GM21526 (cell line): ENCODE measurements around the gene DZIP3.
"Not testable (repeated sequence)": the region's sequence is repeated elsewhere in the genome, so short reads cannot be mapped to it uniquely, and the experiment has no call there.

ENCODE experiments used
- ATAC-seq: cut with Tn5 transposase; IDR thresholded peaks from one replicate; pipeline ENCODE4 v1.9.1; 2021; ENCODE audit warnings: moderate library complexity; ENCODE audit not compliant: unreplicated experiment, low FRiP score

The DZIP3 gene

DNA sequence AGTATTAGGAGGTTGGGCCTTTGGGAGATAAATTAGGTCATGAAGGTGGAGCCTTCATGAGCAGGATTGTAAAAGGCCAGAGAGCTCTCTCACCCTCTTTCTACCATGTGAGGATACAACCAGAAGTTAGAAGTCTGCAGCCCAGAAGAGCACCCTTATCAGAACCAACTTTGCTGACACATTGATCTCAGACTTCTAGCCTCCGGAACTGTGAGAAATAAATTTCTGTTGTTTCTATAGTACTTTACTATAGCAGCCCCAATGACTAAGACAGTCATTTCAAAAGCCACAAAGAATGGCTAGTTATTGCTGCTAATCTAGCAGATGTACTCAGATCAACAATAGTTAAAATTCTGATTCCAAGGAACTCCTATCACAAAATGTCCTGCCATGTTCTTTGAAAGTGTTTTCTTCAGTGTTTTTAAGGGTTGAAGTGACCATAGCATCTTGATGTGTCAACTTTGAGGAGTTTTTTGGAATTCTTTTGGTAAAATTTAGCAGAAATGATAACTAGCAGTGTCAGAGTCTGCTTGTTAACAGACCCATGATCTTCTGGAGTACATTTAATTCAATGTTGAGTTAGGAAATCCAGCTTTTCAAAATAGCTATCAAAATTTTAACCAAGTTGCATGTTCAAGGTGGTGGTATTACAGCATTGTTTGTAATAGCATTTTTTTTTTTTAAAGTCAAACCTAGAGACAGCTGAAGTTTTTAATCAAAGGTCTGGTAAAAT lies 10.3 kb downstream of the DZIP3 start:
- no peak for ATAC-seq

DNA sequence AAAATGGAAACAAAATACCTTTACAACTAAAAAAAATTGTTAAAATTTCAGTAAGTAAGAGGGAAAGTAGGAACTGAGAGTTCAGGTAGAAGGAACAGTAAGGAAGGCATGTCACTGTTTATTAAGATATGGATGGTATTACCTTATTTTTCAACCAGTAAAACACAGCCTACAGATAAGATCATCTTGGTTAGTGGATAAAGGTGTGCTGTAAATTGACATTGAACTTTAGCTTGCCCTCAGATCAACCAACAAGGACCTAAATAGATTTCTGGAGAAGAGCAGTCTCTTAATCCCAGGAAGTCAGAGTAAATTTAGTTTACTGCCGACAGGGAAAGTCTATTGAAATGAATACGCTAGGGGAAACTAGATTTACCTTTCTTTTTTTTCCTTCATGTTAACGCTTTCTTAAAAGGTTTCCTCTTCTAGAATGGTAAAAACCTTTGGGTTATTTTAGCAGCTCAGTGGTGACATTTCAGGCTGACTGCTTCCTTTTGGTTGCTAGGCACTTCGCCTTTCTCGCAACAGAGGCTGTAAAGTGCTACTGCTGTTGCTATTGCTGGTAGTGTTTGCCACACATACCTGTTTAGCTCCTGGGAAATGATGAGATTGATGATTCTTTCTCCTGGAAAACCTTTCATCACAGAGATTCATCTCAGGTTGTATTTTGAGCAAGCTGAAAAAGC lies 12.9 kb downstream of the DZIP3 start:
- no peak for ATAC-seq

DNA sequence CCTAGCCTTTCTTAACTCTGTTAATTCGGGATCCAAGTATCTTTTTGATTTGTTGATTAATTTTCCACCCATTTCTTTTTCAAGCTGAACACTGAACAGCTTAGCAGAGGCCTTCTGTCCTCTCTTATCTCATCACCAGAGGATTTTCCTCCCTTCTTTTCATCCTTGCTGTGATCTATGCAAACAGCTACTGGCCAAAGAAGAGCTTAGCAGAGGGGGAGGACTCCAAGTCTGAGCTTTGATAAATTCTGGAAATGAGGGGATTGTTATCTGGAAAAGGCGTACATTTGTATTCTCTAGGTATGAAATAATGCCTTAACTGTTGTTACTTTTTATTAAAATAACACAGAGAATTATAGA lies 13.4 kb downstream of the DZIP3 start:
- ATAC-seq, result no peak

DNA sequence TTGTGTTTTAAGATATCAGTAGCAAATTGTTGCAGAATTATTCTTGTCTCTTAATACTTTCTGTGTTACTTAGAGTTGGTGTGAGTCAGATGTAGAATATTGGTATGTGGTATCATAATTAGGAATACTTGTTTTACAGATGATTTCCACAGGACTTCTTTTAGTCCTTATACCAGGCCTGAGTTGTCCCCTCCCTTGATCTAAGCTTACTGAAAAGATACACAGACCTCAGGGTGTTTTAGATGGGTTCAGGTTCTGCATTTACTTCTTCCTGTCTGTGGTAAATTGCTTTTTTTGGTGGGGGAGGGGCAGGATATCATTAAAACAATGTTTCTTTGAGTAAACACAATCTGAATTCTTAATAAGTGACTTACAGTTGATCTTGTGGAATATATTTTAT lies 14.2 kb downstream of the DZIP3 start:
- ATAC-seq, result no peak

DNA sequence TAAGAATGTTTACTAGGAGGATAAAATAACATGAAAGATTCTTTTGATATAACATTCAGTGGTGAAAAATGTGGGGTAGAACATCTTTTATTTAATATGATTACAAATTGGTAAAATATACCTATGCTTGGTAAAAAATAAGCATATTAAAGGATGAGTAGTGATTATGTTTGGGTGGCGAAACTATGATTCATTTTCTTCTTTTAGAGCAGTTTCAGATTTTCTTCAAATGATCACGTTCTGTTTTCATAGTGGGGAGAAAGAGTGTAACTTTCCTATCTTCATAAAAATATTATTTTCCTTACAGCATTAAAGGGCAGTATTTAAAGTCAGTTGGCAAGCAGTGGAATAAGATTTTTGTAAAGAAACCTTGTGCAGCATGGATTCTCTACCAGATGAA lies 15.5 kb downstream of the DZIP3 start:
- no peak for ATAC-seq

DNA sequence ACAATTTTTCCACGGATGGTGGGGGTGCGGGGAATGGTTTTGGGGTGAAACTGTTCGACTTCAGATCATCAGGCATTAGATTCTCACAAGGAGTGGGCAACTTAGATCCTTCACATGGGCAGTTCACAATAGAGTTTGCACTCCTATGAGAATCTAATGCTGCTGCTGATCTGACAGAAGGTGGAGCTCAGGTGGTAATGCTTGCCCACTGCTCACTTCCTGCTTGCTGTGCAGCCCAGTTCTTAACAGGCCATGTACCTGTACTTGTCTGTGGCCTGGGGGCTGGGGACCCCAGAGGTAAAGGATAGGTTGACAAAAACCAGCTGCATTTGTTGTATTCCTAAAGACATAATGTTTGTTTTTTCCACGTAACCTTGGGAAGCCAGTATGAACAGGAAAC lies 16.0 kb downstream of the DZIP3 start:
- ATAC-seq, result no peak

DNA sequence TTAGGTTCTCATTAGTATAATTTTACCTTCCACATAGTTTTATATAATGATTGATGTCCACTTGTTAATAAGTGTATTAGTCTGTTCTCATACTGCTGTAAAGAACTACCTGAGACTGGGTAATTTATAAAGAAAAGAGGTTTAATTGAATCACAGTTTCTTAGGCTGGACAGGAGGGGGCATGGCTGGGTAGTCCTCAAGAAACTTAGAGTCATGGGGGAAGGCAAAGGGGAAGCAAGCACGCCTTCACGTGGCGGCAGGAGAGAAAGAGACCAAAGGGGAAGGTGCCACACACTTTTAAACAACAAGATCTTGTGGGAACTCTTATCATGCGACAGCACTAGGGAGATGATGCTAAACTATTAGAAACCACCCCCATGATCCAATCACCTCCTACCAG lies 19.2 kb downstream of the DZIP3 start:
- no peak for ATAC-seq

DNA sequence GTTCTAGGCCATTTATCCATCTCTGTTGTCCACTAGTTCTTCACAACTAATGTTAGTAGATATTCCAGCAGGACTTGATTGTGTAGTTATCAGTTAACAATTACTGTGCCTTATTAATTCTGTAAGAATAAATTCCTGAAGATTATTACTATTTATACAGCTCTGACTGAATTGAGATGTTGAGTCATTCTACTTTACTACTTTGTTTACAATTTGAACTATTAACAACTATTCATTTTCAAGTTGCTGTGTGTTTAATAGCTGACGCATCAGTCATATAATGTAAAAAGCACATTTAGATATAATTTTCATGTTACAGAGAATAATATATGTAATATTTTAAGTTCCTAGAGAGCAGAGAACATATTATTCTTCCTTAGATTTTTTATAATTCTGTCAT lies 21.1 kb downstream of the DZIP3 start:
- no peak for ATAC-seq

DNA sequence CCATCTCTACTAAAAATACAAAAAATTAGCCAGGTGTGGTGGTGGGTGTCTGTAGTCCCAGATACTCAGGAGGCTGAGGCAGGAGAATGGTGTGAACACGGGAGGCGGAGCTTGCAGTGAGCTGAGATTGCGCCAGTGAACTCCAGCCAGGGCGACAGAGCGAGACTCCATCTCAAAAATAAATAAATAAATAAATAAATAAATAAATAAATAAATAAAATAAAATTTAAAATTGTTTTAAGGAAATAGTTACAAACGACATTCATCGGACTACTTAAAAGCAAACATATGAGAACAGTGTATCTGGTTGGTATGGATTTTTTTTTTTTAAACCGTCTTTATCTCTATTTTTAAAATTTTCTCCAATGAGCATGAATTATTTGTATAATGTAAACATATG lies 26.6 kb downstream of the DZIP3 start:
- ATAC-seq, result not testable (repeated sequence)

DNA sequence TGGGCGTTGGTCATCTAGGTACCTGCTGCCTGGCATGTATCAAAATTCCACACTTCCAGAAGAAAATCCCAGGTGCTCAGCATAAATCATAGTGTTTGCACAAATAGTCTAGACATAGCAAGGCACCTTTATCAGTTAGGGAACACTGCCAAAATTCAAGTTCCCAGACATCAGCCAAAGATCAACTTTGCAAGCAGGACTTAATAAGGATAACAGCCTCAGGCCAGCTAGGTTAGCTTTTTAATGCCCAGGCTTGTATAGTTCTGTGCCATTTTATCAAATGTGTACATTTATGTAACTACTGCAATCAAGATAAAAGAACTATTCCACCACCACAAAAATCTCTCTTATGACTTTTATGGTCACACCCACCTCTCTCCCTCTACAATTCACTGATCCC lies 30.7 kb downstream of the DZIP3 start:
- no peak for ATAC-seq

DNA sequence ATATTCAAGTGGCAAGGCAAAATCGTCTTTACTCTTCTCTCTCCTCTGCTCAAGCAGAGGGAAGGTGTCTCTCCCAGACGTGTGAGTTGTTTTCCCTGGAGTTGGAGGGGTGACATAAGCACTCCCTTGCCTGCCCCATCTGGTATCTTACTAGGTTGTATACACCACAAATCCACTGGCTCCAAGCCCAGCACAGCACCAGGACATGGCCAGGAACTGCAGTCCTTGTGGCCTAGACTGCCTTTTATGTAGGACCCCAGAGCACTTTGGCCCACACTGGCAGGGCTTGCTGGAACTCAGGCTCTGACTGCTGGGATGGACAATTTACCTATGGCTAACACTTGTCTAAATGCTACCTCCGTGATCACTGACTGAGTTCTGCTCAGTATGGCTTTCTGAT lies 34.0 kb downstream of the DZIP3 start:
- no peak for ATAC-seq

DNA sequence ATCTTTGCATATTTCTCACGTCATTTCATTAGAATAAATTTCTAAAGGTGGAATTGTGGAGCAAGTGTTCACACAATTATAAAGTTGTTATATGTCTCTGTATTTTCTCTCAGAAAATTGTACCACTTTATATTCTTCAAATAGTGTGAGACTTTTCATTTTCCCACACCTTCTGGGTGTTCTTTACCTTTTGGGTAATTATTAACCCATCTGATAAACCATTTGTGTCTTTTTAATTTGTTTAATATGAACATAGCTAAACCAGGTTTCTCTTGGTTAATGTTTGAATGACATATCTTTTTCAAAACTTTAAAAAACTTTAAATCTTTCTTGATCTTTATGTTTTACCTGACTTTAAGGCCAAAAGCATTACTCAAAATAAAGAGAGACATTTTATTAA lies 40.5 kb downstream of the DZIP3 start:
- no peak for ATAC-seq

DNA sequence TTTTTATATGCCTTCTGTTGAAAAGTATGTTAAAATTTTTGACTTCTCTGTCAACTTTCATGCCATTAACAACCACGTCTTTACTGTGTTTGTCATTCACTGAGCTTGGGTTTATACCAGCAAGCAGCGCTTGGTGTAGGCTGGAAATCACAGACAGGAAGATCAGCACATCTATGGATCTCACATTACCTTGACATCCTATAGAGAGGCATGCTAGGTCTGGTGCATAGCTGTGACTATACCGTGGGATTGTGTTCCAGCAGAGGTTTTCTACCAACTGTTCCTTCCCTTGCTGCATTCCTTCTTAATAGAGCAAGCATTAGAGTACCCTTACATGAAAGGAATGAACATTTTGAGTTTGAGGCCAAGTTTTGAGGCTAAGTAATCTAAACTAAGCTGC lies 53.0 kb downstream of the DZIP3 start:
- ATAC-seq, result no peak

DNA sequence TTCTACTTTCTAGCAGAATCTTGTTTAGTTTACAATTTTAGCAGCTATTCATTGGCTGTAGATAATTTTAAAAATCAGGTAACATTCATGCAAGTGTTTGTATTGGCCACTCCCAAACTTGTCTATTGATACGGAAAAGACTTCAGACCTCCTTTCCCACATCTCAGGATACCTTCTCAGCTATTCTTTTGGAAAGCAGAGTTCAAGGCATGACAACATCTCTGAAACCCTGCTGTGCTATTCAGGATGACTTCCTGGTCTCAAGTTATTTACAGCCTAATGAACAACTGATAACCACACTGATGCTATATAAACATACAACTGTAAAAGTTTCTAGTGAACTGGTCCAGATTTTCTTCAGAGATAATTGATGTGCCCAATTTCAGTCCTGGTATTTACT lies 55.8 kb downstream of the DZIP3 start:
- ATAC-seq, result no peak

DNA sequence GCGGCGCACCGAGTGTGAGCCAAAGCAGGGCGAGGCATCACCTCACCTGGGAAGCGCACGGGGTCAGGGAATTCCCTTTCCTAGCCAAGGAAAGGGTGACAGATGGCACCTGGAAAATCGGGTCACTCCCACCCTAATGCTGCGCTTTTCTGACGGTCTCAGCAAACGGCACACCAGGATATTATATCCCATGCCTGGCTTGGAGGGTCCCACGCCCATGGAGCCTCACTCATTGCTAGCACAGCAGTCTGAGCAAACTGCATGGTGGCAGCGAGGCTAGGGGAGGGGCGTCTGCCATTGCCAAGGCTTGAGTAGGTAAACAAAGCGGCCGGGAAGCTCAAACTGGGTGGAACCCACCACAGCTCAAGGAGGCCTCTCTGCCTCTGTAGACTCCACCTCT lies 66.1 kb downstream of the DZIP3 start:
- ATAC-seq, result not testable (repeated sequence)

DNA sequence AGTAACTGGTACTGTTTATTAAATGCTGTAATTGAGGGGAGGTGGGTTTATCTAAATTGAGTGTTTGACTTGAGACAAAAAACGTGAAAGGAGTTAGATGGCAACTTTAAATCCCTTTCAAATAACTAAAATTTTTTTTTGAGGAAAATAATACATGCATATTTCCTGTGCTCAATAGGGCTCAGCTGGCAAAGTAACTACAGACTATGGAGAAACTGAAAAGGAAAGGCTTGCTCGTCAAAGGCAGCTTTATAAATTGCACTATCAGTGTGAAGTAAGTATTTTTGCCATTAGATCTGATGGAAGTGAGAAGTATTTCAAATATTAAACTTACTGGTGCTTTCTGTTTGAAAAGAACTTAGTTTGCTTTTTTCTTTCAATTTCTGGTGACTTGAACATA lies 72.2 kb downstream of the DZIP3 start:
- no peak for ATAC-seq

DNA sequence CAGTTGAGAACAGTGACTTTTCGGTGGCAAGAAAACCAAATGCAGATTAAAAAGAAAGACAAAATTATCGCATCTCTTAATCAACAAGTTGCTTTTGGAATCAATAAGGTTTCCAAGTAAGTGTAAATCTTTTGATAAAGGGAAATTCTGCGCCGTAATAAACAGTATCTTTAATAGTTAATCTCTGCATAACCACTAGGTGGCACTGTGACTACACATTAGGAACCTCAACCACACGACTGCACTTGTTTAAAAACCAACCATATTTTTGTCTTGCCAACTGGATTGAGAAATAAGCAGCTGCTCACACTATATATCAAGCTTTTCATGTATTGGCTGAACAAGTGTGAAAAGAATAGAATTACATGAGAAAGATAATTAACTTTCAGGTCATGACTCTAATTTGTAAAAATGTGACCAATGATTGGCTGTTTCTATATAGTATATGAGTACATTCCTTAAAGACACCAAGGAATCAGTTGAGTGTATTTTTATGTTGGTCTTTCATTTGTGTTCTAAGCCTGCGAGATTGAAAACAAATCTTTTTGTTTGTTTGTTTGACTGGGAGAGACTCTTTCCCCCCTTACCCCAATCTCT lies 72.7 kb downstream of the DZIP3 start:
- peak; percentile 85 for ATAC-seq

DNA sequence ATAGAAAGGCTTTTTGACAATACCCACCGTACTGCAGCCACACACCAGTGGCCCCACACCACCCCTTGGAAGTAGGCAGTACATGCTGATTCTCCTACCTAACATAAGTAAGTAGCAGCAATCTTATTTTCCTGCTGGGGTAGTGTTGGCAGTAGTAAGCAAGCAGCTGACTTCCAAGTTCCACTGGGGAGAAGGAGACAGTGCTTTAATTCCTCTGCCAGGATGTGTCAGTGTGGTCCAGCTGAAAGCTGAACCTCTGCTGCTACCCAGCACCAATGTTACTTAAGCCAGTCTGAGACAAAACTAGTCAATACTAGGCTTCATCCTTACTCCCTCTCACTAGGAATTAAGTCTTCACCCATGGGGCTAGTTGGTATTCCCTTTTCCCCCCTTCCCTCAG lies 74.7 kb downstream of the DZIP3 start:
- no peak for ATAC-seq

DNA sequence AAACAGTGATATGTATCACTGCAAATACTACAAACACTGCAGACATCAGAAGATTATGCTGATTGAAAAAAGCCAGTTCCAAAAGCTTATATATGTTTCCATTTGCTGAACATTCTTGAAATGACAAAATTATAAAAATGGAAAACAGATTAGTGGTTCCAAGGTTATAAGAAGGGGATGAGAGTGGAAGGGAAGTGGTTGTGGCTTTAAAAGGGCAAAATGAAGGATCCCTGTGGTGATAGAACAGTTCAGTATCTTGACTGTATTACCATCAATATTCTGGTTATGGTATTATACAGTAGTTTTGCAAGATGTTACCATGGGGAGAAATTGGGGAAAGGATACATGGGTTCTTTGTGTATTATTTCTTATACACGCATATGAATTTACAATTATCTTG lies 77.8 kb downstream of the DZIP3 start:
- no peak for ATAC-seq

DNA sequence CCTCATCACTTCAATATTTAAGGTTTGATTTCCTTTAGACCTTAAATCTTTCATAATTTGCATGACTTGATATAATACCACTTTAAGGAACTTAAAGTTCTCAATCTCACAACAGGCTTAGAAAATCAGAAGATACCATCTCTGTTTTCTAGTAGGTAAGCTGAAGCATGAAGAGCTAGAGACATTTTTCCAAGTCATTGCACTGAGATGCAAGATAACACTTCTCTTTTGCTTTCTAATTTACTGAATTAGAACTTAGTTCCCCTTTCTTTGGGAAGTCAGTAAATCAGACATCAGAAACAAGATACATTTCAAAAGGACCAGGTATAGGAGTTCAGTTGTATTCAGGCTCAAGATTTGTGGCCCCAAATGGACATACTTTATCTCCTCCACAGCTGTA lies 79.7 kb downstream of the DZIP3 start:
- ATAC-seq, result no peak

DNA sequence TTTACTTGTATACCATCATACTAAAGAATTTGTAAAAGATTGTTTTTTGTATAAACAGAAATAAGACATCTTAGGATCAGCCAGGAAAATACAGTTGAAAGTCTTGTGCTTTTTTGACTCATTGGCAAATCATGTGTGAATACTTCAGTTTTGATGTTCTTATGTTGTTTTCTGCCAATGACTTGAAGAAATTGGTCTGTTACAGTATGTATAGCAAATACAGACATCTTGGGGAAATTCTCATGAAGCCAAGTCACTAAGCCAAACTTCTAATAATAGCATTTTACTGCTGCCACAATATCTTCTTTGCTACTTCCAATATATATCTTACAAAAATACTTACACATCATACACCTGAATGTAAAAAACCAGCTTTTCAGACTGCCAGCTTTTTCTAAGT lies 83.2 kb downstream of the DZIP3 start:
- no peak for ATAC-seq

DNA sequence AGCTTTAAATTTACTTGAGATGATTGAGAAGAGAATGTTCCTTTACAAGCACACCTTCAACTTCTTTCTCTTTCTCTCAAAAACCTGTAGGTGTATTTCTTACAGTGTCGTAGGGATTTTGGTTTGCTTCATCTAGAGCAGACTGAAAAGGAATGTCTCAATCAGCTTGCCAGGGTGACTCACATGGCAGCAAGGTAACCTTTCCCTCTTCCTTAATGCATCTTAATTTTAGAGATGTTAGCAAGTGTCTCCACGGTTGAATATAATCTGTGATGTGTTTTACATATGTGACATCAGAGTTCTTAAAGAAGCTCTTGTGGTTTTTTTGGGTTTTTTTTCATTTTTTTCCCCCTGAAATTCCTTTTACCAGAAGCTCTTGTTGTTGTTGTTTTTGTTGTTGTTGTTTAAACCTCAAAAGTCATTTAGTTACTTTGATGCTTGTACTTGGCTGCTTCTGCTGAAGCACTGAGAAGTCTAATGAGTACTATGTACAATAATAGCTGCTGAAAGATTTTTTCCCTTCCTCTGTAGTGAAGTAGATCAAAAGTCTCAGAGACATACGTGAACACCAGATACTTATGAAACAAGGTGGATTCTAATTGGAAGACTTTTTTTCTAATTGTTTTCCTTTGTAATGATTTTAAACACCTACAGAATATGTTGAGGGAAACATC lies 84.6 kb downstream of the DZIP3 start:
- no peak for ATAC-seq
